IMR-90 (cell line): Measurements from ENCODE around the gene TBX15.

Experiments used
- CEBPB ChIP-seq: IDR thresholded peaks from 2 replicates; pipeline ENCODE4 v1.6.1; 2012; ENCODE audit warnings: low read depth, low read length, improper control_type of control experiment
- CHD1 ChIP-seq: IDR thresholded peaks from 2 replicates; pipeline ENCODE4 v1.6.1; 2012; ENCODE audit warnings: low read depth, low read length, improper control_type of control experiment
- CTCF ChIP-seq: conservative IDR thresholded peaks from 2 replicates; pipeline ENCODE4 v1.5.1; 2012; ENCODE audit warnings: mild to moderate bottlenecking, low read depth, low read length, improper control_type of control experiment
- ELK1 ChIP-seq: fragments of 150-350 bp; IDR thresholded peaks from 2 replicates; pipeline ENCODE4 v1.6.1; 2016; ENCODE audit warnings: low read depth, mild to moderate bottlenecking, low read length, moderate library complexity, borderline replicate concordance
- FOS ChIP-seq: fragments of 150-350 bp; IDR thresholded peaks from 2 replicates; pipeline ENCODE4 v1.6.1; 2016; ENCODE audit warnings: low read depth, low read length
- MAFK ChIP-seq: IDR thresholded peaks from 2 replicates; pipeline ENCODE4 v1.6.1; 2012; ENCODE audit warnings: low read depth, low read length, improper control_type of control experiment
- MXI1 ChIP-seq: IDR thresholded peaks from 2 replicates; pipeline ENCODE4 v1.6.1; 2012; ENCODE audit warnings: low read depth, mild to moderate bottlenecking, low read length, moderate library complexity, borderline replicate concordance
- POLR2A ChIP-seq: IDR thresholded peaks from 2 replicates; pipeline ENCODE4 v1.6.1; 2012; ENCODE audit warnings: mild to moderate bottlenecking, low read depth, low read length
- RAD21 ChIP-seq: IDR thresholded peaks from 2 replicates; pipeline ENCODE4 v1.6.1; 2012; ENCODE audit warnings: low read length, improper control_type of control experiment
- RFX5 ChIP-seq: IDR thresholded peaks from 2 replicates; pipeline ENCODE4 v1.8.0; 2012; ENCODE audit warnings: low read depth, mild to moderate bottlenecking, low read length, moderate library complexity
- USF2 ChIP-seq: fragments of 150-350 bp; IDR thresholded peaks from 2 replicates; pipeline ENCODE4 v1.6.1; 2017; ENCODE audit warnings: mild to moderate bottlenecking, antibody characterized with exemption, low read length, low read depth

GRCh38 chr1:118905671-118906070 lies 82.5 kb downstream of the TBX15 start:
- TF ChIP-seq CTCF = no peak
- TF ChIP-seq POLR2A = no peak
- TF ChIP-seq RAD21 = no peak
- TF ChIP-seq FOS = no peak
- no peak for TF ChIP-seq MAFK
- TF ChIP-seq USF2 = no peak
- no peak for TF ChIP-seq ELK1
- no peak for TF ChIP-seq CHD1
- no peak for TF ChIP-seq RFX5
- no peak for TF ChIP-seq CEBPB
- TF ChIP-seq MXI1 = no peak
